Neural cell (in vitro differentiated cells): ENCODE measurements around the gene RPL31.

Experiments
- EZH2 ChIP-seq: fragments of 200-600, 300-800 bp; shearing (Covaris generic), sonication (generic); IDR thresholded peaks from 2 replicates; pipeline ENCODE4 v1.6.1; 2014; ENCODE audit warnings: antibody characterized with exemption, low read length, borderline replicate concordance, mild to moderate bottlenecking; ENCODE audit not compliant: insufficient read depth, poor library complexity, severe bottlenecking
- MXI1 ChIP-seq: fragments of 450-650 bp; conservative IDR thresholded peaks from 2 replicates; pipeline ENCODE4 v1.6.1; 2014; ENCODE audit warnings: antibody characterized with exemption, mild to moderate bottlenecking; ENCODE audit not compliant: poor library complexity, severe bottlenecking
- POLR2AphosphoS5 ChIP-seq: IDR thresholded peaks from 2 replicates; pipeline ENCODE4 v1.6.1; 2012
- RAD21 ChIP-seq: fragments of 450-650 bp; conservative IDR thresholded peaks from 2 replicates; pipeline ENCODE4 v1.6.1; 2014; ENCODE audit warnings: antibody characterized with exemption, mild to moderate bottlenecking, moderate library complexity
- TAF1 ChIP-seq: IDR thresholded peaks from 2 replicates; pipeline ENCODE4 v1.6.1; 2012; ENCODE audit warnings: low read depth
- TF ChIP-seq, protein P1 (sequence below): fragments of 450-650 bp; IDR thresholded peaks from 2 replicates; pipeline ENCODE4 v1.5.1; 2014; ENCODE audit warnings: antibody characterized with exemption, mild to moderate bottlenecking, moderate library complexity; ENCODE audit not compliant: poor library complexity, severe bottlenecking

DNA sequence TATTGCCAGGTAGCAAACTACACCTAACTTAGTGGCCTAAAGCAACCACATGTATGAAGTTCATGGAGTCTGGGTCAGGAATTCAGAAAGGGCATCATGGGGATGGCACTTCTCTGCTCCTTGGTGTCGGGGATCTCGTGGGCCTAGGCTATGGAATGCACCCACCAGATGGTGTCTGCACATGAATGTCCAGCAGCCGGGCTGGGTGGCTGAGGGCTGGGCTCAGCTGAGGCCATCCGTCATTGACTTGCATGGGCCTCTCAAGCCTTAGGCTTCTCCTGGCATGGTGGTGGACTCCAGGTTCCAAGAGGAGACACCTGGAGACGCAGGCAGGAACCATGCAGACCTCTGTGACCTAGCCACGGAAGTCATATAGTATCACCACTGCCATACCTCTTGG is 26.0 kb upstream of the RPL31 start:
- TF ChIP-seq, protein P1, sequence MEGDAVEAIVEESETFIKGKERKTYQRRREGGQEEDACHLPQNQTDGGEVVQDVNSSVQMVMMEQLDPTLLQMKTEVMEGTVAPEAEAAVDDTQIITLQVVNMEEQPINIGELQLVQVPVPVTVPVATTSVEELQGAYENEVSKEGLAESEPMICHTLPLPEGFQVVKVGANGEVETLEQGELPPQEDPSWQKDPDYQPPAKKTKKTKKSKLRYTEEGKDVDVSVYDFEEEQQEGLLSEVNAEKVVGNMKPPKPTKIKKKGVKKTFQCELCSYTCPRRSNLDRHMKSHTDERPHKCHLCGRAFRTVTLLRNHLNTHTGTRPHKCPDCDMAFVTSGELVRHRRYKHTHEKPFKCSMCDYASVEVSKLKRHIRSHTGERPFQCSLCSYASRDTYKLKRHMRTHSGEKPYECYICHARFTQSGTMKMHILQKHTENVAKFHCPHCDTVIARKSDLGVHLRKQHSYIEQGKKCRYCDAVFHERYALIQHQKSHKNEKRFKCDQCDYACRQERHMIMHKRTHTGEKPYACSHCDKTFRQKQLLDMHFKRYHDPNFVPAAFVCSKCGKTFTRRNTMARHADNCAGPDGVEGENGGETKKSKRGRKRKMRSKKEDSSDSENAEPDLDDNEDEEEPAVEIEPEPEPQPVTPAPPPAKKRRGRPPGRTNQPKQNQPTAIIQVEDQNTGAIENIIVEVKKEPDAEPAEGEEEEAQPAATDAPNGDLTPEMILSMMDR: no peak
- no peak for TF ChIP-seq POLR2AphosphoS5
- no peak for TF ChIP-seq EZH2
- no peak for TF ChIP-seq RAD21
- TF ChIP-seq MXI1: no peak
- no peak for TF ChIP-seq TAF1
